Islet precursor cell (in vitro differentiated cells): ENCODE measurements around the gene TOM1L2.
A peak's percentile ranks its signal among the peaks of the same experiment; 100 is the strongest.
"Not testable (repeated sequence)": the region's sequence is repeated elsewhere in the genome, so short reads cannot be mapped to it uniquely, and the experiment has no call there.

ENCODE experiments used
- DNase-seq: peaks from one replicate; pipeline ENCODE4 v3.0.0-alpha.2; 2018

Gene TOM1L2

DNA sequence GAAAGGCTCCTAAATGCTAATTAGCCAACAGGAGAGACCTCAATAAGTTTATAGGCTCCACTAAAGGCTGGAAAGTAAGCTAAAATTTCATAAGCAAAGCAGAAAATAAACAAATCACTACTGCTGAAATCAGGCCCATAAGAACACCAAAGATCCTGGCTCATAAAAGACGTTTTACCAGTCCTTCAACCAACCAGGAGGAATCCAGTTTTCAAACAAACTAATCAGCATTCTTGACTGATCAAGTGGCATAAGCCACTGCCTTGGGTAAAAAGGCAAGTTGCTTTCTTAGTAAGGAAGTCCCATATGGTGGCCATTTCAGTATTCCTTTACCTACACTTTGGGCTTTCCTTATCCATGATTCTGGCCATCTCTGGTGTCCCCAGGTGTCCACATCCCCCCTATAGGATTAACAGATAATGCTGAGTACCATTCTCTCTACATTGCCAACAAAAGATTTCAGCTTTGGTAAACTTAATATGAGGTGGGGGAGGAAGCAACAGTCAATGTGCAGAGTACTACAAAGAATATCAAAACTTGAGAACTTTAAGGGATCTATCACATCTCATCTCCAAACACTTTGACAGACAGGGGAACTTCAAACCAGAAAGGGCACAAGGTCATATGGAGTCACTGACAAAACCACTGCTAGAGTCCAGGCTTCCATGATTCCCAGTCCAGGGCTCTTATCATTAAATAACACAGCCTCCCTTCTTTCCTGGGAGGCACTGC, 1.3 kb downstream of the TOM1L2 start:
- DNase-seq = no peak

DNA sequence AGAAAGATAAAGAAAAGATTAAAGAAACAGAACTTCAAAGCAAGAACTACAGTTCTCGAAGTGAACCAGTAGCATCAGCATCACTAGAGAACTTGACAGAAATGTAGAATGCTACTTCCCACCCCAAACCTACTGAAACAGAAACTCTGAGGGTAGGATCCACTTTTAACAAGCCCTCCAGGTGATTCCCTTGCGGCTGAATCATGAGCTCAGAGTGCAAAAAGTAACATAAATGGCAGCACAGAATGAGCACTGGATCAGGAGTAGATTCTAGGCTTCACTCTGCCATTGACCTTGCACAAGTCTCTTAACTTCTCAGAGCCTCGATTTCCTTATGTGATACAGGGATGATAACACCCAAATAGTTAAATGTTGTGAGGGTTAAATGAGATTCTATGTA, 5.8 kb downstream of the TOM1L2 start:
- DNase-seq = no peak

DNA sequence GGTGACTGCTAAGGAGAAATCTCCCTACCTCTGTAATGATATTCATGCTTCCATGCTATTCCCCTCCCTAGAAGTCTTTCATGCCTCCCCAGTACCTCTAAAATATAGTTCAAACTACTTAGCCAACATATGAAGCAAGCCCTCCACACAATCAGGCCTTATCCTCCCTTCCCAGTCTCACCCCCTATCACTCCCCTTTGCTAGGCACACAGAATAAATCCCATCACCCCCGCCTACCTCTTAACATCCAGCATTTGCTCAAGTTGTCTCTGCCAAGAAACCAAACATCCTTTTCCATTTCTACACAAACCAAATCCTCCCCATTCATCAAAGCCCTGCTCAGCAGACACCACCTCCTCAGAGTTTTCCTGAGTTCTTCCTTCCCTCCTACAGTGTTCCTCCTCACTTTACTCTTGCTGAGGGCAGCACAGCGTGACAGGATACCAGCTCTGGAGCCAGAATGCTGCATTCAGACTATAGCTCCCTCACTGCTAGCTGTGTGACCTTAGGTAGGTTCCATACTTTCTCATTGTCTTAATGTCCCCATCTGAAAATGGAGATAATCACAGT, 7.0 kb downstream of the TOM1L2 start:
- DNase-seq = no peak

DNA sequence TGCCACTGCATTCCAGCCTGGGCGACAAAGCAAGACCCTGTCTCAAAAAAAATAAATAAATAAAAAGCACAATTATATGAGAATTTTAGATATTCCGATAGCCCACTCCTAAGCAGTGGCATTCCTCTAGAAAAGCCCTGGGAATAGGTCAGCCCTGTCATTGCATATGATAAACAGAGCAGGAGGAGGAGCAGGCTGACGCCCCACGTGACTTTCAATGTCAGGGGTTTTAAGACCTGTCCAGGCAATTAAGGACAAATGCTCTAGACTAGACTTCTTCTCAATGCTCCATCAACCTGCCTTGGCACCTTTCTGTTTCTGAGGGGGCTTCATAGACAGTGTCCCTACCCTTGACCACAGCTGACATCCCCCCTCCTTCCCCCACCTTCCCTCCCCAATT, 7.5 kb downstream of the TOM1L2 start:
- peak; percentile 63 for DNase-seq

DNA sequence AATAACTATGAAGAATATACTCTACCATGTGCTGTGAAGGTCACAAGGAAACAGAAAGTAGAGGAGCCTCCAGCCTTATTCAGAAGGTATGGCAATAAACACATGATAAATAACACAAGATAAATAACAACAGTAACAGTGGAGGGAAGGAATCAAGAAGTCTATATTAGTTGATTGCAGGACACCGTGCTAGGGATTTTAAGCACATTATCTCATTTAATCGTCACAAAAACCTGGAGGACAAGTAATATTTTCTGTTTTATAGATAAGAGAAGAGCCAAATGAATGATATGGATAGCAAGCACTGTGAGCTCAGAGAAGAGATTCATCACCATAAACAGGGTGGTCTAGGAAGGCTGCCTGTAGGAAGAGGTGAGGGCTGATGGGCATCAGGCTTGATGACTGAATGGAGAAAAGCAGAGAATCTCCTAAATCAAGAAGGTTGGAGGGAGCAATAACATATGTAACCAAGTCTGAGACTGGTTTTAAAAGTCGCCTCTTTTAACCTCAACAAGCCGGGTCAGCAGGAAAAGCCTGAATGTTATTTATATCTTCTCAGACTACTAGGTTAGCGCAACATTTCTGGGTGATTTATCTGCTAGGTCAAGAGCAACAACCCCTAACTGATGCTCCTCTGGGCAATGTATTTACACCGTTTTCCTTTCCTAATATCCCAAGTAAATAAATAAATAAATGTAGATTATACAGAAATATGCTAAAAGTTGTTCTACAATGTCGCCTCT, 8.3 kb downstream of the TOM1L2 start:
- DNase-seq = no peak

DNA sequence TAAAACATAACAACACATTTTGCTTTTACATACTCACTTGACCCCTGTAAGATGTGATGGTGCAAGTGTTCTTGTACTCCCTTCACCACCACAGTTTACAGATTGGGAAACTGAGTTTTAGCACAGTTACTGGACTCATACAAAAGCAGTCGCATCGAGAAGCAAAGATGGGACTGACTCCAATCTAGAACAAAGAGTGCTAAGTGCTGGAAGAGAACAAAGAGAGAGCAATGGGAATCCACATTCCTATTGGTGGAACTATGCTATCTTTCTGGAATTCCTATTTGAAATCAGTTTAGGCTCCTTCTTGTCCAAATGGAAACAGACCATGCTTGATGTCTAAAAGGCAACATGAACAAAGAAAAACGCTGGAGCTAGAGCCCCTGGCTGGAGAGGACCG, 9.1 kb downstream of the TOM1L2 start:
- no peak for DNase-seq

DNA sequence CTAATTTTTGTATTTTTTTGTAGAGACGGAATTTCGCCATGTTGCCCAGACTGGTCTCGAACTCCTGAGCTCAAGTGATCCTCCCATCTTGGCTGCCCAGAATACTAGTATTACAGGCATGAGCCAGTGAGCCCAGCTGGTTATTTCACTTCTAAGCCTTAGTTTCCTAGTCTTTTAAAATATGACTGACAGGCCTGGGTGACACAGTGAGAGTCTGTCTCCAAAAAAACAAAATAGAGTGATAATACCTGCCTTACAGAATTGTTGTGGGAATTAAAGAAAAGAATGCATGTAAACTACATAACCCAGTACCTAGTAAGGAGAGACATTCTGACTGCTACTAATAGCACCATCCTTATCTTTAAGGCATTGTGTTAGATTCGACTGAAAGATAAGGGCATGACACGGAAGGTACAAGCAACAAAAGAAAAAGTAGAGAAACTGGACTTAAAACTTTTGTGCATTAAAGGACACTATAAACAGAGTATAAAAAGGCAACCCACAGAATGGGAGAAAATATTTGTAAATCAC, 11.6 kb downstream of the TOM1L2 start:
- DNase-seq = no peak

DNA sequence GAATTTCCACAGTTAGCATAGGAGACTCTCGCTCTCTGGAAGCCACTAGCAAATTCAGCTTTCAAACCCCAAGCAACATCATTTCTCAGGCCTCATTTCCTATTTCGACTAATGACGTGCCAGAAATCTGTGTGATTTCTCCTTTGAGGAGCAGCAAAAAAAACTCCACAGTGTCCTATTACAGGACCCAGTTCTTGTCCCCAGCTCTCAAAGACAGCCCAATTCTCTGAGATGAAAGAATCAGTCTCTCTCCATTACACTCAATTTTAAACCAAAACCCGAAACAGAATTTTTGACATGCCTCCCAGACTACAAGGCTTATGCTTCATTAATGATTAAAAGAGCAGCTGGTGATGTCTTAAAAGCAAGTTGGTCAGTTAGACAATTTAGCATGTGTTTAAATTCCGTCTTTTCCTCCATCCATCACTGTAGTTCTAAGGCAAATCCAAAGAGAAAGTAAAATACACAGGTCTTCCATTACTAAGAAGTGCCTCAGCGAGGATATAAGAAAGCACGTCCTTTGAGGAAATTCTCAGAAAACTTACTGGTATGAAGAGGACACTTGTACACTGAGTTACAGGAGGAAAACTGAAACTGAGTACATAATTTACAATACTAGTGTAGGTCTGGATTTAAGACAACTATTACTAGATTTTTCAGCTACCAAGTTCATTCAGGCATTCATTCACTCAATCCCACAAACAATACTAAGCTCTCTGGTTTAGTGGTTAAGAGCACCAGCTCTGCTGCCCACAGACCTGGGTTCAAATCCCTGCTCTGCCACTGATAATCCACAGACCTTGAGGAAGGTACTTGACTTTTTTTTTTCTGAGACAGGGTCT, 12.5 kb downstream of the TOM1L2 start:
- no peak for DNase-seq

DNA sequence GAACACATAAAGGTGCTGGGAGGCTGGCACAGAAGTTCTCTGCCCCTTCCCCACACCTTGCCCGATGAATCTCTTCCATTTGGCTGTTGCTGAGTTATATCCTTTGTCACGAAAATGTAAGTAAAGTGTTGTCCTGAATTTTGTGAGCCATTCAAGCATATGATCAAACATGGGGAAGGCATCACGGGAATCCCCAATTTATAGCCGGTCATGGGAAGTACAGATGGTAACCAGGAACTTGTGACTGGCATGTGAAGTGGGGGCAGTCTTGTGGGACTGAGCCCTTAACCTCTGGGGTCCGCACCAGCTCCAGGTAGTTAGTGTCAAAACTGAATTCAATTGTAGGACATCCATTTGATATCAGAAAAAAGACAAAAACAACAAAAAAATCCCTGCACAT, 13.2 kb downstream of the TOM1L2 start:
- no peak for DNase-seq

DNA sequence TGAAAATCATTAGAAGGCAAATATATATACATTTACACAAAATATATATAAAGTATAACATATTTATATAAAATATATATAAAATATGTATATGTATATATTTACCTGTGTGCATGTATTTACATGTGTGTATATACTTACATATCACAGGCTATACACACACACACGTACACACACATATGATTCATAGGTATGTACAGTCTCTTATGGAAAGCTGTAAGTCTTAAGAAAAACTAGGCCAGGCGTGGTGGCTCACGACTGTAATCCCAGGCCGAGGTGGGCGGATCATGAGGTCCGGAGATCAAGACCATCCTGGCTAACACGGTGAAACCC, 14.7 kb downstream of the TOM1L2 start:
- DNase-seq = no peak

DNA sequence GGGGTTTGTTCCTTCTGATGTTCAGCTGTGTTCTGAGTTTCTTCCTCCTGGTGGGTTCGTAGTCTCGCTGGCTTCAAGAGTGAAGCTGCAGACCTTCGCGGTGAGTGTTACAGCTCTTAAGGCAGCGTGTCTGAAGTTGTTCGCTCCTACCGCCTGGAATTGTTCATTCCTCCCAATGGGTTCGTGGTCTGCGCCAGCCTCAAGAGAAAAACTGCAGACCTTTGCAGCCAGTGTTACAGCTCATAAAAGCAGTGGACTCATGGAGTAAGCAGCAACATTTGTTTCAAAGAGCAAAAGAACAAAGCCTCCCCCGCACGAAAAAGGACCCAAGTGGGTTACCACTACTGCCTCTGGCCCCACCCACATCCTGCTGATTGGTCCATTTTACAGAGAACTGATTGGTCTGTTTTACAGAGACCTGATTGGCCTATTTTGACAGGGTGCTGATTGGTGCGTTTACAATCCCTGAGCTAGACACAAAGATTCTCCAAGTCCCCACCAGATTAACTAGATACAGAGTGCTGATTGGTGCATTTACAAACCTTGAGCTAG, 16.3 kb downstream of the TOM1L2 start:
- not testable (repeated sequence) for DNase-seq

DNA sequence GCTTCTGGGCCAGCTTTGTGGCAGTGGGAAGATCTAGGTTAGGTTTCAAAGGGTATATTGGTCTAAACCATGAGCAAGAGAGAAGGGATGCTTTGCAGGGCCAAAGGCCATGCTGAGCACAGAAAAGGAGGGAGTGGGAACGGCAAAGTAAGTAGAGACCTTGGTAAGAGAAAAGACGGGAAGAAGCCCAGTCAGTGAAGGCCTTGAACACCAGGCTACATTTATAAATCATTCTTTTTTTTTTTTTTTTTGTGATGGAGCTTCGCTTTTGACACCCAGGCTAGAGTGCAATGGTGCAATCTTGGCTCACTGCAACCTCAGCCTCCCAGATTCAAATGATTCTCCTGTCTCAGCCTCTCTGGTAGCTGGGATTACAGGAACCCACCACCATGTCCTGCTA, 18.1 kb downstream of the TOM1L2 start:
- DNase-seq = no peak

DNA sequence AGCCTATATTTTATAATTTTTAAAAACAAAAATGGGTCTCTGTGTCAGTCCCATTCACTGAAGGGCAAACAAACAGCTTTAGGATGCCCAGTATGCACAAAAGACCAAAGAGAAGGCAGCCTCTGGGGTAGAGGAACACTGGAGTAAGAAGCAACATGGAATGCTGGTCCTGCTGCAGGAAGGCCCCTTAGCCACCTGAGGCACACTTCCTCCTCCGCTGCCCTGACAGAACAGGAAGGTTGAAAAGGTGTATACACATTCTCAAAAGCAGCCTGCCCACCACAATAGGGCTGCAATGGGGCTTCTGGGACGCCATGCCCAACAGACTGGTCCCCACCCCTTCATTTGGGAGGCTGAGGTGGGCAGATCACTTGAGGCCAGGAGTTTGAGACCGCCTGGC, 19.5 kb downstream of the TOM1L2 start:
- no peak for DNase-seq

DNA sequence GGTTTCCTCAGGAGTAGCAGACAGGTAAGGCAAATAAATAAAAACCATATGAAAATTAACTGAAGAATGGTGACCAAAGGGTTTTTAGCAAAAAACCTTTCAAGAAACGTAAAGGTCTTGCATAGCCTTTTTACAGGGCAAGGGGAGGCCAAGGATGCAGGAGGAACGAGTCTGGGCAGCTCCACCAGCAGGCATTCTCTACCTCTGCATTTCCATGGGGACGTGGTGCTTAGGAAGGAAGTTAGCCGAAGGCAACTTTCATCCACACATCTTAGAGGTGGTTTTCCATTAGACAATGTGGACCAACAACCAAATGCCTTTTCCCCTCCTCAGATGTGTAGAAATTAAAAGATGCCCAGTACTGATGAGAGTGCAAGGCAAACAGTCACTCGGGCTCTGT, 20.7 kb downstream of the TOM1L2 start:
- peak; percentile 73 for DNase-seq

DNA sequence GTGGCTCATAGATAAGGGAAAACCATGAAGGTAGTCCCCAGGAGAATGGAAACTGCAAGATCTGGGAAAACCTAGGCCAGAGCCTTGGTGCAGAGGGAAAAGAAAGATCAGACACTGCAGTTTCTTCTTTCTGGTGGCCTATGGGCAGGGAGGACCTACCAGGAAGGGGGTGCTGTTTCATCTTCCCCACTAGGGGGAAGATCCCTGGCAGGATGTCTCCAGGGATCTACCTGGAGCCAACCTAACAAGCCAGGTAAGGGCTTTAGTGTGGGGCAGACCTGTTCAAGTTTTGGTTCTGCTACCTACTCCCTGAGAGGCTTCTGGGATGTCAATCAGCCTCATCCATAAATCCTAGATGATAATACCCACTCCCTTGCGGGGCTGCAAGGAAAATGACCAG, 21.4 kb downstream of the TOM1L2 start:
- DNase-seq = peak; percentile 63

DNA sequence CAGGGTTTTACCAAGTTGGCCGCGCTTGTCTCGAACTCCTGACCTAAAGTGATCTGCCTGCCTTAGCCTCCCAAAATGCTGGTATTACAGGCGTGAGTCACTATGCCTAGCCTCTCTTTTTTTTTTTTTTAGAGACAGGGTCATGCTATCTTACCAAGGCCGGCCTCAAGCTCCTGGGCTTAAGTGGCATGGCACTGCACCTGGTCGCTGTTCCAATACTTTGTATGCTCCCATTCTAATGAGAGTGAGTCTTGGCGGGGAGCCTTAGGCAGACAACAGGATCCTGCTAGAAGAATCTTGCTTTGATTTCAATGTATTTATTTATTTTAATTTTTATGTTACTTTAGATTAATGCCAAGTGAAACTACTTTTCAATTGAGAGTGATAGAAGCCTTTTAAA, 21.9 kb downstream of the TOM1L2 start:
- DNase-seq = no peak

DNA sequence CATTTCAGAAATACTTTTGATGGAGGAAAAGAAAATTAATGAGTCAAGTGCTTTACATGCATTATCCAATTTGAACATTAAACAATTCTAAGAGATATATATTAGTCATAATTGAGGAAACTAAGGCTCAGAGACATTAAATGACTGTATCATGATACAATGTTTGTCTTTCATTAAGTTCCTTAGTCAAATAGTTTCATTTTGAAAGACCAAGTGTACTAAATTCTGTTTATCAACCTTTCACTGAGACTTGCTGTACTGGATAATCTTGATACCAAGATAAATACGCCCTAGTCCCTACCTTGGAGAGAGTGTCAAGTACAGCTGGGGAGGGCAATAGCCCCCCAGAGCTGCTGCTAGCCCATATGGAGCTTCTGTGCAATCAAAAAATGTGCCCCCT, 24.2 kb downstream of the TOM1L2 start:
- DNase-seq = no peak

DNA sequence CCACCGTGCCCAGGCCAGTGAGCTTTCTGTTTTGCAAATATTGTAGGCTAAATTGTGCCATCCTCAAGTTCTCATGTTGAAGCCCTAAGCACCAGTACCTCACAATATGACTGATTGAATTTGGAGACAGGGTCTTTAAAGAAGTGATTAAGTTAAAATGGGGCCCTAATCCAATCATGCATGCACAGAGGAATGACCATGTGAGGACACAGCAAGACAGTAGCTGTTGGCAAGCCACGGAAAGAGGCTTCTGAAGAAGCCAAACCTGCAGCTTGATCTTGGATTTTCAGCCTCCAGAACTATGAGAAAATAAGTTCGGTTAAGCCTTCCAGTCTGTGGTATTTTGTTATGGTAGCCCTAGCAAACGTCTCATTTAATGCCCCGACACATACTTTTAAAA, 24.9 kb downstream of the TOM1L2 start:
- no peak for DNase-seq

DNA sequence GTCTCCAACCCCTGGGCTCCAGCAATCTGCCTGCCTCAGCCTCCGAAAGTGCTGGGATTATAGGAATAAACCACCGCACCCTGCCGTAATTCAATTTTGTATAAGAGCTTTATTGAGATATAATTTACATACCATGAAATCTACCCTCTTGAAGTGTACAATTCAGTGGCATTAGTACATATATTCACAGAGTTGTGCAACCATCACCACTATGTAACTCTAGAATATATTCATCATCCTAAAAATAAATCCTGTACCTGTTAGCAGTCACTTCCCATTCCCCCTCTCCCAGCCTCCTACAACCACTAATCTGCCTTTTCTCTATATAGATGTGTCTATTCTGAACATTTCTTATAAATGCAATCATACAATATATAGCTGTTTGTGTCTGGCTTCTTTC, 26.1 kb downstream of the TOM1L2 start:
- no peak for DNase-seq

DNA sequence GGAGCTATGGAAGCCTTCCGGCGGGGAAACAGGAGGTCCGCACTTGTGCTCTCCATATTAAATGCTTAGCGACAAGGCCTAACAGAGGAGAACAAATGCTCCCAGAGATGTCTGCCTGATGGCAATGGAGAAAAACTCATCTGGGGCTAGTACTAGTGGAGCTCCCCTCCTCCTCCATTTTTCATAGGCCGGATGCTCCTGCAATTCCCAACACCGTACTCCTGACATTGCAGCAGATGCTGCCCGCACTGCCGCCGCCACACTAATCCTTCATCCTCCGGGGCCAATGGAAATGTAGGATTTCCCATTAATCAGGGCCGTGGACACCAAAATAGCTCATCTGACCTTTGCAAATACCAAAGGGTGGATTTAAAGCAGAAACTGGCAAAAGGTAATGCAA, 27.5 kb downstream of the TOM1L2 start:
- DNase-seq = no peak

DNA sequence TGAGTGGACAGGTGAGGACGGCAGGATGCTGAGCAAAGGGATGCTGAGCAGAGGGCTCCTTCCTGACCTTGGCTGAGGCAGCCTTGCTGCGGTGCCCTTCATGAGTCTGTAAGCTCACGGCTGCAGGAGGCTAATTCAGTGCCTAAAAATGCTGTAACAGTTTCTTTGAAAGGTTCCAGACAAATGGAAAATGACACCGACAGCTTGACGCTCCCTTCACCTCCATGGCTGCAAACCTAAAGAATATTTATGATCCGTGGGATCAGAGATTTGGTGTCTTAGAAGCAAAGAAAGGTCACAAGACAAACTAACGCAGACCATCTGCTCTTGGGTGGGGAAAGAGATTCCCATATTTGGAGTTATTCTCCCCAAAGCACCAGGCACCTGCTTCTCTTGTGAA, 28.0 kb downstream of the TOM1L2 start:
- DNase-seq = no peak

DNA sequence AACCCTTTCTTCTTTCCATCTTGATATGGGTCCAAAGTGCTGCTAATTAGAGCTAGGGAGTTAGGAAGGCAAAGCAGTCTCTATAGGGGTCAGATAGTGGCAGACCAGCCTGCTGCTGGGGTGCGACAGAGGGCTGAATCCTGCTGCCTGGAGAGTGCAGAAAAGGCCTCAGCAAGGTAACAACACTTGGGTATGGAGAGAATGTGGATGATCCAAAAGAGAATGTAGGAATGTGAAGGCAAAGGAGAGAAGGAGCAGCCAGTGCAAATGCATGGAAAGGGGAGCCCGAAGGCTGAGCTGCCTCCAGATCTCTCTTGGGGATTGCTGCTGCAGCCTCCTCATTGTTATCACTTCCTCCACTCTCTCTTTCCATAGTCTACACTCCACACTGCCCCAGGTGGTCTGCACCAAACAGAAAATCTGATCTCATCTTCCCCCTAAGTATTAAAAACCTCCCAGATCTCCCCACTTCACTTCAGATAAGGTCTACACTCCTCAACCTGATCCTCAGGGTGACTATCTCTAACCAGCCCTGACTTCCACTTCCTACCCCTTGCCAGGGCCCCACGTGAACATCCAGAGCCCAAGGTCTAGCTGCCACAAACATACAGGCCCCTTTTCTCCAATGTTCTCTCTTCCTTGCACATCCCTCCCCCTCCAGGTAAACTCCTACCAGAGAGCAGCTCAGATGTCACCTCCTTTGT, 28.8 kb downstream of the TOM1L2 start:
- DNase-seq = peak; percentile 75
